Stimulated activated CD8-positive, alpha-beta memory T cell treated with anti-CD3 and anti-CD28 coated beads, Interleukin-15, amount 100 ng/mL, for 24 hours (primary cell): ENCODE measurements around the gene COX6A1.

Experiments used
- DNase-seq: peaks from one replicate; pipeline ENCODE4 v3.0.0-alpha.2; 2020; ENCODE audit warnings: low read depth

Gene COX6A1

GRCh38 chr12:120437735-120438494 lies at the start of gene COX6A1:
TSS of gene COX6A1 (plus strand) at chr12:120438113. CDS start at chr12:120438127, 14 bp downstream.
- DNase-seq: peak; percentile 89

- no peak for DNase-seq
Measured at GRCh38 chr12:120388691-120389481, 49.0 kb upstream of the COX6A1 start.

DNA sequence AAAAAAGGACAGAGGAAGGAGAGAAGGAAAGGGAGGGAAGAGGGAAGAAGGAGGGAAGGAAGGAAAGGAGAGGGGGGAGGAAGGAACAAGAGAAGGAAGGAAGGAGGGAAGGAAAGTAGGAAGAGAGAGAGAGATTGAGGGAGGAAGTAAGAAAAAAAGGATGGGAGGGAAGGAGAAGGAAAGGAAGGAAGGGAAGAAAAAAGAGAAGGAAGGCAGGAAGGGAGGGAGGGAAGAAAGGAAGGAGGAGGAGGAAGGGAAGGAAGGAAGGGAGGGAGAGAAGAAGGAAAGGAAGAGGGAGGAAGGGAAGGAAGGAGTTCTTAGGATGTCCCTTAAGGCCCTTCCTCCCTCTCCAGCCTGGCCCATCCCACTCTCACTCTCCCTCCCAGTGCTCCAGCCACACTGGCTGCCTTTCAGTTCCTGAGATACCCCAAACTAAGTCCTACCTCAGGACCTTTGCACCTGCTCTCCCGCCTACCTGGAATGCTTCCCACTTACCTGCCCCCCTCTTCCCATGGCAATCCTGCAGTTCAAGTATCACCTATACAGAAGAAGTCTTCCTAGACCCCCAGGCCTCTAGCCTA lies 47.3 kb upstream of the COX6A1 start:
- no peak for DNase-seq

- no peak for DNase-seq
Measured at GRCh38 chr12:120394483-120395367, 43.2 kb upstream of the COX6A1 start.

DNA sequence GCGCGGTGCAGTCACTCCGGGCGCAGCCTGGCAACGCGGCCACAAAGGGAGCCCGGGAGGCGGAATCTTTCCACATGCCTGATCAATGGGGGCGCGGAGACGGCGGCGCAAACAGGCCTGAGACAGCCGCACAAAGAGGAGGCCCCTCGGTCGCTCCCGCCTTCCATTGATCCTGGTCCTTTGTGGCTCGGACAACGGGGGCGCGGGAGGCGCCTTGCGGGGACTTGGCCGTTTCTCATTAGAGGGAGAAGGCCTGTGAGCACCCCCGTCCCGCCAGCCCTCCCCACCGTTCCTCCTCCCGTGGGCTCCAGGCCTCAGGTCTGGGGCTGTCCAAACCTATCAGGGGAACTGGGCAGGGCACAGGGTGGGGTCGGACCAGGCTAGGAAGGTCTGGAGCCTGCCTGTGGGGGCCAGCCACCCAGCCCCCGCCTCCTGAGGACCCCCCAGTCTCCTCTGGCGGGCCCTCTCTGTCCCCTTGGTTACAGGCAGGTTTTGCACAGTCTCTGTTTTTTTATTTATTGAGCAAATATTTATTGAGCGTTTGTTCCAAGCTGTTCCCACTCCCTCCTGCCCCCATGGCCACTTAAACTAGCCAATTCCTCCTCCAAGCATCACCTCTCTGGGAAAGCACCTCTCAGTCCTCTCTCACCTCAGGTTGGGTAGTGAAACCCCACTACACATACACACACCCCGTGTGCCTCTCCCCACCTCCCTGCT lies 39.9 kb upstream of the COX6A1 start:
- DNase-seq: no peak

DNA sequence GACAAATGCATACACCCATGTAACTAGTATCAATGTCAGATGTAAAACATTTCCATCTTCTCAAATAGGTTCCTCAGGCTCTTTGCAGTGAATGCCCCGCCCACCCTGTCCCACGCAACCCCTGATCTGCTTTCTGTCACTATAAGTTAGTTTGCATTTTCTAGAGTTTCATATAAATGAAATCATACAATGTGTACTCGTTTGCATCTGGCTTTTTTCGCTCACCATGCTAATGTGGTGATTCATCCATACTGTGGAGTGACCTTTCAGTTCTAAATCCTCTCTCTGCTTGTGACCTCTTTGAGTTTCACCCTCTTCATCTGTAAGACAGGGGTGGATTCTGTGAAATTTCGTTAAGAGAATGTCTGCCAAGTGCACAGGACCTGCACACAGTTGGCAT lies 38.4 kb upstream of the COX6A1 start:
- no peak for DNase-seq

- DNase-seq: no peak
Measured at GRCh38 chr12:120402217-120402616, 35.7 kb upstream of the COX6A1 start.

DNA sequence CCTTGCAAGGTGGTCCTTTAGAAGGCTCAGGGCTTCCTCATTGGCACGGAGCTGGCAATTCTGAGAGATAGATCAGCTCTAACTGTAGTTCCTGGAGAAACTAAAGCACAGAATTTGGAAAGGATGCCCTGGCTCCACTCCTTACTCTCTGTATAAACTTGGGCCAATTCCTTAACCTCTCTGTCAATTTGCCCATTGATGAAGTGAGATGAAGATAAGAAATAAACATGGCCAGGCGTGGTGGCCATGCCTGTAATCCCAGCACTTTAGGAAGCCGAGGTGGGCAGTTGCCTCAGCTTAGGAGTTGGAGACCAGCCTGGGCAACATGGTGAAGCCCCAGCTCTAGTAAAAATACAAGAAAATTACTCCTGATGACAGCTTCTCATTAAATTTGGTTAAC lies 34.0 kb upstream of the COX6A1 start:
- DNase-seq: no peak

DNA sequence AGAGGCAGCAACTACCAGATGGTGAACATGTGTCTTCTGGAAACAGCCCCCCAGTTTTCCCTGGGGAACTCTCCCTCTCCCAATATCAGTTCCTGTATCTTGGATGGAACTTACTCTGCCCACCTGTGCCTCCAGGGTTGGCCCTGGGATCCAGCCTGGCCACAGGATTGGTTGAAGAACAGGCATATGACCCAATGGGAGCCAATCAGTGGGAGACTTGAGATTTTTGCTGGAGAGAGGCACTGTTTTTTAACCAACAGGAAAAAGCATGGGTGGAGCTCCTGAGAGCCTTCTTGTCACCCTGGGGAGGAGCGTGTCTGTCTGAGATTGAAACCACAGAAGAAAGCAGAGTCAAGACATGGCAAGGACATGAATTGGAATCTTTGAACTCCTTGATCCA lies 33.6 kb upstream of the COX6A1 start:
- no peak for DNase-seq

DNA sequence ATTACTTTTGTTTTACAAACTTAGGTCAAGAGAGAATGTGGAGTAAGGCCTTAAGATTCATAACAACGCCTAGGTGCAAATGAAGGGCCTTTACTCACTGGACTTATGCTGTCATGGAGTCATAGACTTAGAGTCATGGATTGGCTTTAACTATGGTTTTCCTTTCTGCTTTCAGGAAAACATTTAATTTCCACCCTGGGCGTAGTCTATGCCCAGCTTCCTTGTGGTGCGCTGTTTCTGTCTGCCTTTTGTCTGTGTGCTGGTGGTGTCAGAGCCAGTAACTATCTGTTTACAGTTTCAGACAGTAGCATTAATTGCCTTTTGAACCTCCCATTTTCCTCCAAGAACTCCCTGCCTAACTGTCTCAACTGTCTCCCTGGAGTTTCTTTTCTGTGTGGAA lies 31.8 kb upstream of the COX6A1 start:
- DNase-seq: no peak

DNA sequence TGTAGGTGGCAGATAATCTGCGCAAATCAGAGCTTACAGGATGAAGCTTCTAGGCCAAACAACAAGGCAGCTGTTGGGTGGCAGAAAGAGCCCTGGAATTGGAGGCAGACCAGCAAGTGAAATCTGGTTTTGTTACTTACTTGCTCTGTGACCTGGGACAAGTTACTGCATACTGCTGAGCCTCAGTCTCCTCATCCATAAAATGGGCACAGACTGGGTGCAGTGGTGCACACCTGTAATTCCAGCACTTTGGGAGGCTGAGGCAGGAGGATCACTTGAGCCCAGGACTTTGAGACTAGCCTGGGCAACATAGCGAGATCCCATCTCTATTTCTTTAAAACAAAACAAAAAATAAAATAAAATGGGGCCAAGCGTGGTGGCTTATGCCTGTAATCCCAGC lies 31.4 kb upstream of the COX6A1 start:
- DNase-seq: no peak

GRCh38 chr12:120408771-120409170 lies 29.1 kb upstream of the COX6A1 start:
- DNase-seq: no peak

GRCh38 chr12:120412421-120412820 lies 25.5 kb upstream of the COX6A1 start:
- DNase-seq: no peak

- no peak for DNase-seq
Measured at GRCh38 chr12:120413901-120414695, 23.8 kb upstream of the COX6A1 start.

DNA sequence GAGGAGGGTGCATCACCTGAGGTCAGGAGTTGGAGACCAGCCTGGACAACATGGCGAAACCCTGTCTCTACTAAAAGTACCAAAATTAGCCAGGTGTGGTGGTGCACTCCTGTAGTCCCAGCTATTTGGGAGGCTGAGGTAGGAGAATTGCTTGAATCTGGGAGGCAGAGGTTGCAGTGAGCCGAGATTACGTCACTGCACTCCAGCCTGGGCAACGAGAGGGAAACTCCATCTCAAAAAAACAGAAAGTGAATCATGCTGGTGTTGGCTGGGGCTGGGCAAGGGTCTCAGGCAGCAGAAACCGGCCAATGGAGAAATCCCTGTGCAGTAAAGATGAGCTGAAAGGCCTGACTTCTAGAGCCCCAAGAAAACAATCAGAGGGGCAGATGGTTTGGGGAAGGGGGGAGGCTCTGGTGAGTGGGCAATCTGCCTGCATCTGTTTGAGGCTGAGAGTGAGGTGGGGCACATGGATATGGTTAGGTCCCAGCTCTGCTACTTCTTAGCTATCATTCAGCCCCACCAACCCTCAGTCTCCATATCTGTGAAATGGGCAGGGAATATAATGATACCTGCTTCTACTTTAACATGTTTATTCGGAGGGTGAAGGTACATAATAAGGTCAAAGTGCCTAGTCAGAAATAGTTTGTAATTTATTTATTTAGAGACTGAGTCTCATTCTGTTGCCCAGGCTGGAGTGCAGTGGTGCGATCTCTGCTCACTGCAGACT lies 21.3 kb upstream of the COX6A1 start:
- DNase-seq: no peak

DNA sequence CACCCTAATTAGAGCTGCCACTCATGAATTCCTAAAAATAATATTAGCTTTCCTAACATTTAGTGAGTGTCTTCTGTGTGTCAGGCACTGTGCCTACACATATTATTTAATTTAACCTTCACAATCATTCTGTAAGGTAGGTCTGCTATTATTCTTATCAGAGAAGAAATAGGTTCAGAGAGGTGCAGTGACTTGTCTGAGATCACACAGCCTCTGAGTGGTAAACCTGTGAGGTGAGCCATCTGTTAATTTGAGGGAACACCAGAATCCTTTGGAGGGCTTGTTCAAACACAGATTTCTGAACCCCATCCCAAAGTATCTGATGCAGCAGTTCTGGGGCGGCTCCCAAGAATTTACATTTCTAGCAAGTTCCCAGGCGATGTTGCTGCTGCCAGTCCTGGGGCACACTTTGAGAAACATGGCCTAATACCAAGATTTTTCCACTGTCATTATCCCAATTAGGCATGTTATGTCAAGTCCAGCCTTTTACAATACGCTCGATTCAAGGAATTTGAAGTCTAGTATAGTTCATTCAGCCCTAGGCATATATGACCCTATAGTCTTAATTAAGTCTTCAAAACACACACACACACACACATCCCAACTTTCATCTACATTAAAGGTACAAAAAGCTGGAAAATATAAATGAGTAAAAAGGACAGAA lies 19.9 kb upstream of the COX6A1 start:
- DNase-seq: no peak

GRCh38 chr12:120421701-120422100 lies 16.2 kb upstream of the COX6A1 start:
- DNase-seq: no peak

DNA sequence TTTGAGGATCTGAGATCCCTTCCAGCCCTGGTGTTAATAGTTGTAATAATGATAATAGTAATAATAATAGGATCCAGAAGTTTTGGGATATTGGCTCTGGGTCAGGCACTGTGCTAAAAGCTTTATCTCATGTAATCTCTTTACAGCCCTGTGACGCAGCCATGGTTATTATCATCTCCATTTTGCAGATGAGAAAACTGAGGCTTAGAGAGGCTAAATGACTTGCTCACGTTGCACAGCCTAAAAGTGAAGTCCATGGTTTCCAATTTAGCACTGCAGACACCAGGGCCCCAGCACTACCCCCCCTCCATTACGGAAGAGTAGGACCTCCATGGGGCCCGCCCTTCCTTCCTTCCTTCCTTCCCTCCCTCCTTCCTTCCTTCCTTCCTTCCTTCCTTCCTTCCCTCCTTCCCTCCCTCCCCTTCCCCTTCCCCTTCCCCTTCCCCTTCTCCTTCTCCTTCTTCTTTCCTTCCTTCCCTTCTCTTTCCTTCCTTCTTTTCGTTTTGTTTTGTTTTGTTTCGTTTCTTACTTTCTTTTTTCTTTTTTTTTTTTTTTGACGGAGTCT lies 14.9 kb upstream of the COX6A1 start:
- DNase-seq: no peak

DNA sequence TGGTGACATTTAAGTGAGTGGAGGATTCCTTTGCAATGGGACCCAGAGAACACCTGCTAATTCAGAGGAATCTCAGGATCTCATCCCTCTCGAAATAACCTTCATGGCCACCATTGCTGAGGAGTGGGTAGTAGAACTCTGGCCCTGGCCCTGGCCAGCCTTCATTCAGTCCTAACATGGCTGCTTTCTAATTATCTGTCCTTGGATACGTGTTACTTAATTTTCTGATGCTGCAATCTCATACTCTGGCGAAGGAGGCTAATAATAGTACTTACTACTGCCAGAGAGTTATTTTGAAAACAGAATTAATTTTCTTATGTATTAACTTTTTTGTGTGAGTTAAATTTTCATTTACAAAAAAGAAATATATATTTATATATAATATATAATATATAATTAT lies 12.1 kb upstream of the COX6A1 start:
- no peak for DNase-seq
